K562 (cell line): ENCODE data around the gene XYLB. TPM values are rescaled to one million over a fixed set of nuclear protein-coding genes. Genes with fewer than 3 reads are reported as not detected.

Source experiments
- AFF4 ChIP-seq: sonication (generic); formaldehyde crosslinking; IDR thresholded peaks from 2 replicates; pipeline ENCODE4 v1.8.0; 2023; ENCODE audit warnings: mild to moderate bottlenecking, missing genetic modification reagents
- ATF7 ChIP-seq: fragments of 450-650 bp; IDR thresholded peaks from 2 replicates; pipeline ENCODE4 v1.7.1; 2014; ENCODE audit warnings: mild to moderate bottlenecking, moderate library complexity
- CEBPZ ChIP-seq: fragments of 150-350 bp; IDR thresholded peaks from 2 replicates; pipeline ENCODE4 v1.6.1; 2014; ENCODE audit warnings: low read depth, mild to moderate bottlenecking, low read length, borderline replicate concordance
- ERF ChIP-seq: fragments of 450-650 bp; formaldehyde crosslinking; IDR thresholded peaks from 2 replicates; pipeline ENCODE4 v1.4.0; 2020; ENCODE audit warnings: mild to moderate bottlenecking, mixed read lengths
- FOS ChIP-seq: IDR thresholded peaks from 3 replicates; pipeline ENCODE4 v1.6.1; 2011; ENCODE audit not compliant: insufficient read length; ENCODE audit errors: extremely low read depth
- HINFP ChIP-seq: fragments of 450-650 bp; conservative IDR thresholded peaks from 2 replicates; pipeline ENCODE4 v1.6.1; 2016; ENCODE audit warnings: missing genetic modification characterization, low read depth, mild to moderate bottlenecking, control low read depth, missing compliant biosample characterization
- RBM17 ChIP-seq: fragments of 200-400 bp; formaldehyde crosslinking; IDR thresholded peaks from 2 replicates; pipeline ENCODE4 v1.6.1; 2017; ENCODE audit warnings: low read depth, mild to moderate bottlenecking, low read length, borderline replicate concordance
- SAFB ChIP-seq: fragments of 200-400 bp; formaldehyde crosslinking; IDR thresholded peaks from 2 replicates; pipeline ENCODE4 v1.6.1; 2017; ENCODE audit warnings: low read depth, low read length, borderline replicate concordance
- SIRT6 ChIP-seq: IDR thresholded peaks from one replicate; pipeline ENCODE4 v1.6.1; 2012; ENCODE audit warnings: low read depth, mild to moderate bottlenecking, control low read depth, inconsistent platforms, low read length, moderate library complexity
- SREBF2 ChIP-seq: sonication (generic); formaldehyde crosslinking; IDR thresholded peaks from 2 replicates; pipeline ENCODE4 v1.4.0; 2020; ENCODE audit warnings: mild to moderate bottlenecking, missing genetic modification reagents
- SRSF7 ChIP-seq: fragments of 200-400 bp; formaldehyde crosslinking; optimal IDR thresholded peaks from 2 replicates; pipeline ENCODE3; 2017; ENCODE audit warnings: mild to moderate bottlenecking, low read depth, low read length
- TAF7 ChIP-seq: fragments of 450-650 bp; IDR thresholded peaks from 2 replicates; pipeline ENCODE4 v1.6.1; 2016; ENCODE audit warnings: missing genetic modification characterization, missing compliant biosample characterization
- ZNF644 ChIP-seq: fragments of 200-800 bp; sonication (Bioruptor generic); IDR thresholded peaks from 2 replicates; pipeline ENCODE4 v1.6.1; 2016; ENCODE audit warnings: low read depth, missing genetic modification characterization, missing compliant biosample characterization
- polyA plus RNA-seq, 8 experiments: library from polyadenylated mRNA; depleted of rRNA in 4 of 8; stranded (reverse) in 5 of 8; unstranded in 3 of 8; fragments of >200 nt; fragmentation: Nextera tagmentation in 2 of 8; fragmentation: Illumina TruSeq in 1 of 8; extraction: Ambion mirVana in 2 of 8; extraction: Trizol in 1 of 8; gene quantifications; 2 replicates each; pipeline versions ENCODE4 v1.2.1 to v1.2.3, GENCODE V29; 2011 to 2014; ENCODE audit warnings: inconsistent platforms in 1 of 8, missing spikeins in 1 of 8
- total RNA-seq, 7 experiments: library from RNA; depleted of rRNA in 6 of 7; stranded (reverse); fragments of >200 nt in 6 of 7; fragmentation: Illumina TruSeq in 2 of 7; extraction: Trizol in 2 of 7; gene quantifications; 2 replicates each; pipeline versions ENCODE4 v1.2.1 to v1.2.3, GENCODE V29; 2011 to 2021; ENCODE audit warnings: low replicate concordance in 1 of 7
- TF ChIP-seq, protein P1 (sequence below): conservative IDR thresholded peaks from 2 replicates; pipeline ENCODE4 v1.6.1; 2011; ENCODE audit warnings: low read depth, mild to moderate bottlenecking, low read length; ENCODE audit not compliant: control insufficient read depth
- TF ChIP-seq, protein P2 (sequence below): sonication (generic); formaldehyde crosslinking; IDR thresholded peaks from 2 replicates; pipeline ENCODE4 v1.8.0; 2022; ENCODE audit warnings: missing genetic modification reagents, mild to moderate bottlenecking, moderate library complexity, borderline replicate concordance

The XYLB gene
- total and polyA plus RNA-seq, 9 of the 15 experiments (the other 6 are each of a cell fraction or from before 2014, with no cell fraction given) = 4.0 to 20.2 (median 13.2) TPM

DNA sequence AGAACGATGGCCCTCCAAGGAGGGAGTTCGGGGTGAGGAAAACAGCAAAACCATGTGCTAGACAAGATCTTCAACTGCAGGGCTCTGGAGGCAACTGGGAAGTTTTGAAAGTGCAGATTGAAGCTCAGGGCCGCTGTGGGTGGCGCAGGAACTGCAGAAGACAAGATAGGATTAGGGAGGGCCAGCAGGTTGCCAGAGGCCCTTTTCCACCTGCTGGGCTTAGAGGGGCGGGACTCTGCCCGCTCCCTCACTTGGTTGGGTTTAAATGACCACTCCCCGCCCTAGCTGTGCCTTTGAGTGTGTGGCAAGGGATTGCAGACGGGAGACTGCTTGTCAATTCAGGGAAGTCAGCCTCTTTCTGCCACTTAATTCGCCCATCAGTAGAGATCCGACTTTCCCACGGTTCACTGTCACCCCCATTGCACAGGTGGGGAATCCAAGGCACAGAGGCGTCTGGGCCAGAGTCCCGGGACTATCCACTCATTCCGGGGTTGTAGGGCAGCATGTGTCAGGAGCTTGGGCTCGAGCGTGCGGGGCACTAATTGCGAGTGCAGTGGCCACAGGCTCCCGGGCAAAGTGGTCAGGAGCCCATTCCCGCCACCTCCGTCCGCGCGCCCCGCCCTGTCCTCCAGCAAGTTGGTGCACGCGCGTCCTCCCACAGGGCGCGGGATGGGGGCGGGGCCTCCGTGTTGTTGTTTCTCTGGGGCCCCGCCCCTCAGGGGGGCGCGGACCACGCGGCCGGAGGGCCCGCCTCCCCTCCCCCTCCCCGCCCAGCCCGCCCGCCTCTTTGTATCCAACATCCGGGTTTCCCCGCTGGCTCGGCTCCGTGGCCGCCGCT lies 106.7 kb downstream of the XYLB start, which contains the start of gene ACVR2B (continued):
- TF ChIP-seq, protein P1, sequence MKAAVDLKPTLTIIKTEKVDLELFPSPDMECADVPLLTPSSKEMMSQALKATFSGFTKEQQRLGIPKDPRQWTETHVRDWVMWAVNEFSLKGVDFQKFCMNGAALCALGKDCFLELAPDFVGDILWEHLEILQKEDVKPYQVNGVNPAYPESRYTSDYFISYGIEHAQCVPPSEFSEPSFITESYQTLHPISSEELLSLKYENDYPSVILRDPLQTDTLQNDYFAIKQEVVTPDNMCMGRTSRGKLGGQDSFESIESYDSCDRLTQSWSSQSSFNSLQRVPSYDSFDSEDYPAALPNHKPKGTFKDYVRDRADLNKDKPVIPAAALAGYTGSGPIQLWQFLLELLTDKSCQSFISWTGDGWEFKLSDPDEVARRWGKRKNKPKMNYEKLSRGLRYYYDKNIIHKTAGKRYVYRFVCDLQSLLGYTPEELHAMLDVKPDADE = peak; percentile 67; the same call in 1 of the 2 replicates
- TF ChIP-seq SAFB (0 out of 2 replicates have a peak, but pooled peaks have one; percentile 53), HINFP (no peak), SREBF2 (CRISPR knock-in tag) (no peak), SRSF7 (no peak), ERF (CRISPR knock-in tag) (0 out of 2 replicates have a peak, but pooled peaks have one; percentile 68), TAF7 (tag) (no peak), SIRT6 (no peak), ATF7 (peak; percentile 34; the same call in 1 of the 2 replicates), CEBPZ (no peak), RBM17 (no peak), ZNF644 (tag) (no peak), AFF4 (no peak; the same call in 1 of the 2 replicates), FOS (no peak)
- TF ChIP-seq, protein P2, sequence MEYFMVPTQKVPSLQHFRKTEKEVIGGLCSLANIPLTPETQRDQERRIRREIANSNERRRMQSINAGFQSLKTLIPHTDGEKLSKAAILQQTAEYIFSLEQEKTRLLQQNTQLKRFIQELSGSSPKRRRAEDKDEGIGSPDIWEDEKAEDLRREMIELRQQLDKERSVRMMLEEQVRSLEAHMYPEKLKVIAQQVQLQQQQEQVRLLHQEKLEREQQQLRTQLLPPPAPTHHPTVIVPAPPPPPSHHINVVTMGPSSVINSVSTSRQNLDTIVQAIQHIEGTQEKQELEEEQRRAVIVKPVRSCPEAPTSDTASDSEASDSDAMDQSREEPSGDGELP = peak; percentile 65; the same call in 1 of the 2 replicates
